Astrocyte of the hippocampus (primary cell): ENCODE measurements around the gene OR10G2.
"Not testable (repeated sequence)": the region's sequence is repeated elsewhere in the genome, so short reads cannot be mapped to it uniquely, and the experiment has no call there.

ENCODE experiments used
- DNase-seq: peaks from one replicate; pipeline ENCODE4 v3.0.0; 2011; ENCODE audit warnings: low read depth, low spot score

Gene OR10G2, protein sequence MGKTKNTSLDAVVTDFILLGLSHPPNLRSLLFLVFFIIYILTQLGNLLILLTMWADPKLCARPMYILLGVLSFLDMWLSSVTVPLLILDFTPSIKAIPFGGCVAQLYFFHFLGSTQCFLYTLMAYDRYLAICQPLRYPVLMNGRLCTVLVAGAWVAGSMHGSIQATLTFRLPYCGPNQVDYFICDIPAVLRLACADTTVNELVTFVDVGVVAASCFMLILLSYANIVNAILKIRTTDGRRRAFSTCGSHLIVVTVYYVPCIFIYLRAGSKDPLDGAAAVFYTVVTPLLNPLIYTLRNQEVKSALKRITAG

DNA sequence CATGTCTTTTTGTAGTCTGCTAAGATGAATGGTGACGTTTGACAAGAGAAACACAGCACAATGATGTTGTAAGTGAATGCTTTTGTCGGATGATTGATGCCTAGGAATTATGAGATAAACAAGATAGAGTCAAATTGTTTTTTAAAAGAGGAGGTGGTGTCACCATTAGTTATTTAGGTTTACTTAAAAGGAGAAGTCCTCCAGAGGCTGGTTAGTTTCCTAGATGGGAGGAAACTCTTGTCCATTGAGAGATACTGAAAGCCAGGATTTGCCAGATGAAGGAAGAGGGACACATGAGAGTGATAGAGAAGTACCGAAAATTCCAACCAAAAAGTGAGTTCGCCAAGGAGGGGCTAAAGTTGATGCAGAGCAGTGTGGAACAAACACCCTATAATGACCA lies at the start of gene OR10G2:
OR10G2 (minus strand) TSS at position 101 of the 400 bp plus-strand sequence; CDS start at position 3, 98 bp downstream.
- no peak for DNase-seq

DNA sequence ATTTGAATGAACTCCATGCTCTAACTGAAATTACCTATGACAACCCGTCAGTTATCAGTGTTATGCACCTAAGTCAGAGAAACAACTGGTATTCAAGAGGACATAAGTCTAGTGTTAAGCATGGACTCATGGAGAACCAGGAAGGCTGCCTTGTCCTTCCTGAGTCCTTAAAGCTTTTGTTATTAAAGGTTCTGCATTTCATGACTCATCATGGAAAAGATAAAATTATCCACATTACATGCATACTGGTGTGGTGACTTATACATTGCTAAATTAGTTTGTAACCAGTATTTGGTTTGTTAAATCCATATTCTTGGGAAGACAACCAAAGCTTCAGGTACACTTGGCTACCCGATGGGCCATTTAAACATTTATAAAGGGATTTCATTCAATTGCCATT lies 45.3 kb upstream of the OR10G2 start:
- DNase-seq: peak; percentile 1

DNA sequence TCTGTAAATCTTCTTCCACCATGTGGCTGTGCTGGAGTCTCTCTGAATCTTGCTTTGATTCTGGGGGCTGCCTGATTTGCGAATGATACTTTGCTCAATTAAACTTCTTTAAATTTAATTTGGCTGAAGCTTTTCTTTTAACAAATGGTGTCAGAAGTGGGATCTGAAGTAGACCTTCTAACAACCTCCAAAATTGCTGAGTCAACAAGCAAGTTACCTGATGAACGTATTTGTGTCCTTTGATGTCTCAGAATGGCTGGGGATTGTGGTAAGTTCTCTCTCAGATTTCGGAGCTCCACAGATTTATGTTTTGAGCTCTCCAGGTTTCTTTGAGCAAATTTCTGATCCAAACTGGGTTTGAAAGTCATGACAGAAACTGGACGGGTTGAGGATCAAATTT lies 40.8 kb upstream of the OR10G2 start:
- DNase-seq: no peak

DNA sequence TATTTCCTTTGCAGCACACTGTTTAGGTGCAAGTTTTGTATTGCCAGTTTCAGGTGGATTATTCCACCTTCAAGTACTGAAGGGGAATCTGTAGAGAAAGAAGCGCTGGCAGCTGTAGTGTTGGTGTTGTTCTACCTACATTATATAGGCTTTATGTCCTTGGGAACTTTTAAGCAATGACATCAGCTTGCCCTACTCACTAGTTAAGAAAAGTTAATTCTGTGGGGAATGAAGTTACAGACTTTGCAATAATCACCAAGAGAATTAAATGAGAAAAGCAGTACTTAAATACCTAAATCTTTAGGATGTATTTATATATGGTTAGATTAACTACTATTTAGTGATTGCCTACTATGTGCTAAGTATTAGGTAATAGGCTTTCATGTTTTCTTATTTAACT lies 39.0 kb upstream of the OR10G2 start, which contains the start of gene OR4E1:
OR4E1 (minus strand) TSS at position 101 of the 400 bp plus-strand sequence. CDS start 2,883 bp downstream, outside the sequence.
- DNase-seq: no peak

DNA sequence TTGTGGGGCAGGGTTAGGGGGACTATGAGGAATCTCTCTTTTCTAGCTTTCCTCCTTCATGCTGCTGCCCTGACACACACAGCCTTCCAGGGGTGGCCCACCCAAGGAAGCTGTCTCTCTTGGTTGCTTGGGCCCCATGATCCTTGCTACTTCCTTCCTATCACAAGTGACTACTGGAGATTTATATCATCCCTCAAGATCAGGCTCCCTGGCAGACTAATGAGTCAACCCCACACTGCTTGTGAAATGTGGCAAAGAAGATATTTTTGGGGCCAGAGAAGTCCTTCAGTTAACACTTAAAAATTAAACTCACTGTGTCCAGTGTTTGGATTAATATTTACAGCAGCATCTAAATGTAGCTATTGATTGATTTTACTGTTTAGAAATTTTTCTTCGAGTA lies 37.4 kb upstream of the OR10G2 start:
- no peak for DNase-seq

DNA sequence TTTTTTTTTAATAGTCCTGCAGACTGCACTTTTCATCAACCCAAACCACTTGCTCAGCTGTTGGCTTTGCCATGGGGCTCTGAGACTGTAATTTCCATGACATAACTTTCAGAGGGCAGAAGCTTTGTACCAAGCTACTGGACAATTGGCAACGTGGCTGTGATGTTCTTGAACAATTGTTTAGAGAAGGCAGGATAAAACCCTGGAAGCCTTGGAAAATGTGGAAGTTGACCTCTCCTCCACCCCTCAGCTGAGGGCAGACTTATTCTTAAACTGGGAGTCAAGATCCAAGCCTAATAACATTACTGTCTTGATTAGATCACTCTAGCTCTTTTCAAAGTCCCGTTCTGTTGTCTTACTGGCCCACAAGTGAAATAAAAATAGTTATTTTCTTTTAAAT lies 36.6 kb upstream of the OR10G2 start:
- DNase-seq: no peak

DNA sequence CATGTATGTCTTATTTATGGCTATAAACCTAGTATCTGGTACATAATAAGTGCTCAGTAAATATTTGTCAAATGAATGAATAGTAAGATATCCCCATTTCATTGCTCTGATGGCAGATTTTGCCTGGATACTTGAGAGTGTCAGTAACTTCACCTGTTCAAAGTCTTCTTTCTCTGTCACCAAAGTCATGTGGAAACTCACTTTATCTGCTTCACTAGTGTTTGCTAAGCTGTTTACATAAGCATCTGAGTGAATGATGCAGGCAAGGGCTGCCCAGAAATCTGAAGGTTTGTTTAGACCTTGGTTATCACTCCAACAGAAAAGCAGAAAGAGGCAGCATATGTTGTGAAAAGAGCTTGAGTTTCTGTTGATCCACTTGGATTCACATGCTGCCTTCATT lies 34.5 kb upstream of the OR10G2 start:
- DNase-seq: no peak

DNA sequence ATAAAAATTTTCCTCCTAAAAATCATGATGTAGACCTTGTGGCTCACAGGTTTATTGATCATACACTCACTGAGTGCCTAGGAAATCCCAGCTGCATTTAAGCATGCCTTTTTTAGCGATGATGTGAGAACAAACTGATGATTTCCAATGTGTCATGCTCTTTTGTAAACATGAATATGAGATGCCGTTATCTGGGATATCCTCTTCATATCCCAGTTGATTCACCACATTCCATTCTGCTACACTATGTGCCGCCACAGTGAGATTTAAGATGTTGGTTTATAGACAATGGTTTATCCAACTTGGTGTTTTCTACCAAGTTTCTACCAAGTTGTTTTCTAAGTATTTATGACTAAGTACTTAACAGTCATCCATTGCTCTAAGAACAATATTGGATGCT lies 33.6 kb upstream of the OR10G2 start:
- no peak for DNase-seq

DNA sequence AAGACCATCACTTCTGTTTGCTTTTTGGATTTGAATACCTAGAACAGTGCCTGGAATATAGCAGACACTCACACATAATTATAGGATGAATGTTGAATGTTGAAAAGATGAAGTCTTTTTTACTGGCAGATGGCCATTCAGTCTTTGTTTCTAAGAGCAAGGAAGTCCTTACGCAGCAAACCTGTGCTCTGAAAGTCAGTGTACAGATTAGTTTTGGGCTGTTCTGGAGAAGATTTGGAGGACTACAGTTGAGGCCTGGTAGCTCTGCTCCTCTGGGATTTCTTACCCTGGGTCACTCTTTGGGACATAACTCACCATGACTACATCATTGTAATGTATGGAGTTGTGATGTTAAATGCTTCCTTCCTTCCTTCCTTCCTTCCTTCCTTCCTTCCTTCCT lies 22.2 kb upstream of the OR10G2 start:
- no peak for DNase-seq

DNA sequence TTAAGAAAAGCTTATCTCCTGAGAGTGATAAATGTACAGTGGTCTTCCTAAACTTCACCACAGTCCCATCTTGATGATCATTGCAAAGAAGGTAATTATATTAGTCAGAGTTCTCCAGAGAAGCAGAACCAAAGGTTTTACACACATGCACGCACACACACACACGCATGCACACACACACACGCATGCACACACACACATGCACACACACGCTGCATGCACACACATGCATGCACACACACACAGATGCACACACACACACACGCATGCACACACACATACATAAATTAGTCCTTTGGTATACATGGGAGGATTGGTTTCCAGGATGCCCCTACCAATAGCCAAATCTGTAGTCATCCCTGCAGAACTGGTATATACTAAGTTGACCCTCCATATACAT lies 19.5 kb upstream of the OR10G2 start:
- DNase-seq: no peak

DNA sequence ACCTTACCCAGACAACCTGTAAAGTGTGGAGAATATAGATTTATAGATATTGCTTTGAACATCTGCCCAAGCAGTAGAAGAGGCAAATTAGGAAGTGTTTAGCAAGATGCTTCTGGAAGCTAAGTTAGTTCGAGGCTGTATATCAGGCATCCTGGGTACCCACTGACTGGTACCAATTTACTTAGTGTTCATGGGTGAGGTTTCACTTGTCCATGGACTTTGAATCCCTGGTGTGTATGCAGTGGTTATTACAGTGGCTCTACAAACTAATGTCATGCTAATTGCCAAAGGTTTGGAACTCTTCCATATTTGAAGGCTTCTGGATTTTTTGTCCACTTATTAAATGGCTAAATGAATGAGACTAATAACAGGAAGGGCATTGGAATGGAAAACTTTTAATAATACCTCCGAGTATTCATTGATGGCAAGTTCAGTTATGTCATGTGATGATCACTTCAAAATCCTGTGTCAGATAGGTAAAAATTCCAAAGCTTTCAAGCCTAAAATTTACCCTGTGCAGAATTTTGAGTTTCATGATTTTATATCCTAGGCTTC lies 18.7 kb upstream of the OR10G2 start, which contains the start of gene OR4E2:
OR4E2 (plus strand) TSS at position 505 of the 555 bp plus-strand sequence. CDS start 11,248 bp downstream, outside the sequence.
- no peak for DNase-seq

DNA sequence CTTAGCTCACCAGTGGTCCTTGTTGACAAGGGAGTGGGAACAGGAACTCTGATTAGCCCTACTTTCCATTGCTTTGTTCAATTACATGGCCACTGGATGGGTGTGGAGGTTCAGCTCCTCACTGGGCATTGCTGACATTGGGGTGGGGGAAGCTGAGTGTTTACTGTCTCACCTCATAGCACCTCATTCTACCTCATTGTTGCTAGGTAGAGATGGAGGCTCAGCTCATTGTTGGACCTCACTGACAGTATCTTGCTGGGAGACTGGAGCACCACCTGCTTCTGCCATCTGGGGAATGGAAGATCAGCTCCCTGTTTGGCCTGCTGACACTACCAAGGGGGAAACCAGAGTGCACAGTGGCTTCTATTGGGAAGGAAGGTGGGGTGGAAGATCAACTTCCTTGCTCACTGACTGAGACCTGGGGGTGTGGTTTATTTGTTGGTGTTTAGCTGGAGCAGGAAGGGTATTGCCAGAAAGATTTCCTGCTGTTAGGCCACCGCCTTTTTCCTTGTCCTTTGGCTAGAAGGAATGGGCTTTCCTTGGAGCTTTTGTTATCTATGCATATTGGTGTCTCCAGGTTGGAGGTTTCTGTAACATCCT lies 17.6 kb upstream of the OR10G2 start:
- no peak for DNase-seq

DNA sequence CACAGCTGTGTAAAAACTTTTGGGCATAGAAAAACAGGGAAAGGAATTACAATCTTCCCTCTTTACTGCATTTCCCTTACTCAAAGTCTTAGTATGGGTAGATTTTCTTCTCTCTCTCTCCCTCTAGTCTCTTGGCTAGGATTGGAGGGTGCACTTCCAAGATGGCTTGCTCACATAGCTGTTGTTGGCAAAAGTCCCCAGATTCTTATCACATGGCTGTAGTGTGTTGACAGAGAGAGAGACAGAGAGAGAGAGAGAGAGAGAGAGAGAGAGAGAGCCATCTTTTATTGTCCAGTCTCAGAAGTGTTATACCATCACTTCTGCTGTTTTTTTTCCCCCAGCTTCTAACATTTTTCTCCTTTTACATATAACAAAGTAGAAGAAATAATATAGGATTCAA lies 12.6 kb upstream of the OR10G2 start:
- no peak for DNase-seq

DNA sequence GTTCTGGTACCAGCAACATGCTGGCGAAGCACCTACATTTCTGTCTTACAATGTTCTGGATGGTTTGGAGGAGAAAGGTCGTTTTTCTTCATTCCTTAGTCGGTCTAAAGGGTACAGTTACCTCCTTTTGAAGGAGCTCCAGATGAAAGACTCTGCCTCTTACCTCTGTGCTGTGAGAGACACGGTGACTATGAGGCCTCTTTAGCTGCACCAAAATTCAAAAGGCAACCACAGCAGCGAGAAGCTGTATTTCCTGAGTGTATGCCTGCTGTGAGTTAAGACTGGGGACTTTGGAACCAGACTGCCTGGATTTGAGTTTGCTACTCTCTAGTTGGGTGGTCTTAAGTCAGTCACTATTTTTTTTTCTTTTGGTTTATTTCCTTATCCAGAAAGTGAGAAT lies 8.7 kb upstream of the OR10G2 start:
- no peak for DNase-seq

DNA sequence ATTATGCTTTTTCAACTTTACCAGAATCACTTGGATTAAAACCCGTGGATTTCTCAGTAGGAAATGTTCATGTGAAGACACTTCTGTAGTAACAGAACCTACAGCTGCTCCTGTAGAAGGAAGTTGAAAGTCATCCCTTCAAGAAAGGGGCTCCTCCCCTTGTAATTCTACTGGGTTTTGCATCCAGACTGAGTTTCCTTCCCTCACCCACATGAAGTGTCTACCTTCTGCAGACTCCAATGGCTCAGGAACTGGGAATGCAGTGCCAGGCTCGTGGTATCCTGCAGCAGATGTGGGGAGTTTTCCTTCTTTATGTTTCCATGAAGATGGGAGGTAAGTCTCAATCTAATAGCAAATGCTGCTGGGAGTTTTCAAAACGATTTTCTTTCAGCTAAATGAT lies 7.9 kb upstream of the OR10G2 start:
- DNase-seq: no peak

DNA sequence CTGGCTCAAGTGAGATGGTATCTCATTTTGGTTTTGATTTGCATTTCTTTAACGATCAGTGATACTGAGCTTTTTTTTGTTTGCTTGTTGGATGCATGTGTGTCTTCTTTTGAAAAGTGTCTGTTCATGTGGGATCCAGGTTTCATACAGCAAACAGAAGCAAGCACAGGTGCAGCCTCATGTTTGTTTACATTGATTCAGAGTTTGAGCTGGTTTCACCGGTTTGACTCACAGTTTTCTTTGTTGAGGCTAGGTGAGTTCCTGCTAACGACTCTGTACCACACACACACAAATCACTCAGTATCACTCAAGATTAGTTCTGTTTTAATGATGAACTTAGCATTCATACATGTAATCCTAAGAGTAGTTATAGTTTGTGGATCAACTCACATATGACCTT lies 3.7 kb downstream of the OR10G2 start:
- DNase-seq: no peak

DNA sequence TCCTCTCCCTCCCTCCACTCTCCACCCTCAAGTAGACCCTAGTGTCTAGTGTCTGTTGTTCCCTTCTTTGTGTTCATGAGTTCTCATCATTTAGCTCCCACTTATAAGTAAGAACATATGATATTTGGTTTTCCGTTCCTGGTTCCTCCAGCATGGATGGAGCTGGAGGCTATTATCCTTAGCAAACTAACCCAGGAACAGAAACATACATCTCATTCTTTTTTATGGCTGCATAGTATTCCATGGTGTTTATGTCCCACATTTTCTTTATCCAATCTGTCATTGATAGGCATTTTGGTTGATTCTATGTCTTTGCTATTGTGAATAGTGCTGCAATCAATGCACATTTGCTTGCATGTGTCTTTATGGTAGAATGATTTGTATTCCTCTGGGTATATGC lies 4.2 kb downstream of the OR10G2 start:
- not testable (repeated sequence) for DNase-seq

DNA sequence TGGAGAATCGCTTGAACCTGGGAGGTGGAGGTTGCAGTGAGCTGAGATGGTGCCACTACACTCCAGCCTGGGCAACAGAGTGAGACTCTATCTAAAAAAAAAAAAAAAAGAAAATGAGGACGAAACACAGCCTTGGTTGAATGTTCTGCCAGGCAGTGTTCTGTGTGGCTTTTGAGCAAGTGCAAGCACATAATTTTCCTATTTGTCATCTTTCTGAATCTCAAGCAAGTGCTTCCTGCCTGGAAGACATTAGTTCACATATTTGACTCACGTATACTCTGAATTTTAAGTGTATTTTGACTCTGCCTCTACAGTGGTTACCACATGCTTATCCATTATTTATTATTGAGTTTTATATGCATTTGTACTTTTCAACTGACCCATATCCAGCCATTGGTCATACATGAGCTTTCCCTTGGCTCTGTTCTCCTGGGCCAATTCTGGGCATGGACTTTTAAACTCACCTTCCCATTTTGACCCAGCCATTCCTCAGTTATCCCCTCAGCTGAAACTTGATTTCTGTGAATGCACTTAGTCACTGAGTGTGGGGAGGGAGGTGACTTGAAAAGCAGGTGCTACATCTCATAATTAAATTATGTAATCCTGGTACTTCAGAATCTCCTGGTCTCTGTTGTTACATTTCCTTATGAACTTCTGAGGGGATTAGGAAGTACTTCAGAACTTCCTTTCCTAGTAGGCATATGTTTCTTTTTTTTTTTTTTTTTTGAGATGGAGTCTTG lies 8.1 kb downstream of the OR10G2 start:
- DNase-seq: peak; percentile 62

DNA sequence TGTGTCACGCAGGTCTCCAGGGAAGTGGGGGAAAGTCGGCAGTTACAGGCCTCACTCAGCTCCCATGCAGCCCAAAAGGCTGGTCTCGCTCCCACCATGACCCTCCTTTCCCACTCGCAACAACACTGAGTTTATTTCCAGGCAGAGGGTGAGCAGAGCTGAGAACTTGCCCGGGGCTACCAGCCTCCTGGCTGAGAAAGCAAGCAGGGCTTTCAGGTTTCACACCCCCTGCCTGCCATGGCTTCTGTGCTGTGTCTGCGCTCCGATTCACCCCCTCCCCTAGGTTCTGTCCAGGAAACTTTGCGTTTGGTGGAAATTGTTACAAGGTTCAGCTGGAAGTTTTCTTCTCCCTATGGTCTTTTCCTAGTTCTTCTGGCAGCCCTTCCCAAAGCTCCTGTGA lies 17.1 kb downstream of the OR10G2 start:
- DNase-seq: no peak

DNA sequence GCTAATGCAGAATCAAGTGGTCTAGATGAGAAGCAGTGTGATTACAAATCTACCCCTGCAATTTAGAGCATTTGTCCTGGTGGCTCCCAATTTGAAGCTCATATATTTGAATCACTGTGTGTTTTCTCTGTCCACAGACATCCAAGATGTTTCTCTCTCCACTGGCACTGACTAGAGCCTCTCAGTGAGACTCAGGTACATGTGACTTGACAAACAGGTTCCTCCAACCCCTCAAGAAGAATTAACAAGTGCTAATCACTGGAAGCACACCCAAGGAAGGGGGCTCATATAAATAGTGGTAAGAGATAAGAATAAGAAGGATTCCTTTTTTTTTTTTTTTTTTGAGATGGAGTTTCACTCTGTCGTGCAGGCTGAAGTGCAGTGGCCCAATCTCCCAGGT lies 20.5 kb downstream of the OR10G2 start:
- DNase-seq: no peak

DNA sequence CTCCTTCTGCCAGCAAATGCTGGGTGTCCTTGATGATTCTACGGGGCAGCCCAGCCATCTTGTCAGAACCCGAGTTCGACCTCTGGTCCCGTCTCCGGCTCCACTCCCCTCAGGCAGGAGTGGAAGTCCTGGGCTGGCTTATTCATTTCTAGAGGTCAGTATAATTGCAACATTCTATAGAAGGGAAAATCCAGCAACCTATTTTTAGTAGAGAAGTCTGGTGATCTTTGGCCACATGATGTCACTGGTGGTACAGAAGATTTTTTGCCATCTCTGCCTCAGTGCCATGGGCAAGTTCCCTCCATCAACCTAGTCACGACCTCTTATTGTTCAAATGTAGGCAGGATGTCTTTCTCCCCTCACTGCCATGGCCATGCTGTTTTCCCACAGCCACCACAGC lies 22.4 kb downstream of the OR10G2 start:
- DNase-seq: no peak

DNA sequence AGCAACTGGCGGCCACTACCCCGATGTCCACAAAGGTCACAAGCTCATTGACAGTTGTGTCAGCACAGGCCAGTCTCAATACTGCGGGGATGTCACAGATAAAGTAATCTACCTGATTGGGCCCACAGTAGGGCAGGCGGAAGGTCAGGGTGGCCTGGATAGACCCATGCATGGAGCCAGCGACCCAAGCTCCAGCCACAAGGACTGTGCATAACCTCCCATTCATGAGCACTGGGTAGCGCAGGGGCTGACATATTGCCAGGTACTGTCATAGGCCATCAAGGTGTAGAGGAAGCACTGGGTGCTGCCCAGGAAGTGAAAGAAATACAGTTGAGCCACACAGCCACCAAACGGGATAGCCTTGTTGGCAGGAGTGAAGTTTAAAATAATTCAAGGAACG lies 32.6 kb downstream of the OR10G2 start:
- DNase-seq: not testable (repeated sequence)
